ENCODE results near the gene DUSP14.
"Not testable (repeated sequence)": the region's sequence is repeated elsewhere in the genome, so short reads cannot be mapped to it uniquely, and the experiment has no call there.

The DUSP14 gene

DNA sequence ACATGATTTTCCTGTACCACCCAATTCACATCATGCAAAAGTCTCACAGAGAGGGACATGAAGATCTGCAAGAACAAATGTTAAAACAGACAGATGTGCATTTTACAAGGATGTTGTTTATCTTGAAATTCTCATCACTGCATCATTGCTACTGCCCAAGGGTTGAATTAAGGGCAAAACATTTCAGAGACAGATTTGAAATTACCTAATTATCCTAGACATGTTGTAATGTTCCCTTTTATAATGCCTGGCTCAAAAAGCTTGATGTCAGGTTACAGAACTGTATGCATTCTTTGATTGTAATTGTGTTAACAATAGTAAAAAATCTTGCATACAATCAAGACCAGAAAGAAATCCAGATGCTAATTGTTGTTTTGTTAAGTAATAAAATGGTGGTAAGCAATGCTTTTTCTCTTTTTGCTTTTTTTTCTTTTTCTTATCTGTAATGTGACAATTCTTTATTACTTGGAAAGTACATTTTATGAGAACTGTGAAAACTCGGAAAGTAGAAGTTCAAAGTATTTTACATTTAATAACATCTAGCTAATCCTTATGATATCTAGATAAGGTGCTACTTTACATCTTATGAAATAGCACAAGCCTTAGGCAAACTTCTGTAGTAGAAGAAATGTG lies 3.6 kb upstream of the DUSP14 start:
- no peak for DNase-seq

DNA sequence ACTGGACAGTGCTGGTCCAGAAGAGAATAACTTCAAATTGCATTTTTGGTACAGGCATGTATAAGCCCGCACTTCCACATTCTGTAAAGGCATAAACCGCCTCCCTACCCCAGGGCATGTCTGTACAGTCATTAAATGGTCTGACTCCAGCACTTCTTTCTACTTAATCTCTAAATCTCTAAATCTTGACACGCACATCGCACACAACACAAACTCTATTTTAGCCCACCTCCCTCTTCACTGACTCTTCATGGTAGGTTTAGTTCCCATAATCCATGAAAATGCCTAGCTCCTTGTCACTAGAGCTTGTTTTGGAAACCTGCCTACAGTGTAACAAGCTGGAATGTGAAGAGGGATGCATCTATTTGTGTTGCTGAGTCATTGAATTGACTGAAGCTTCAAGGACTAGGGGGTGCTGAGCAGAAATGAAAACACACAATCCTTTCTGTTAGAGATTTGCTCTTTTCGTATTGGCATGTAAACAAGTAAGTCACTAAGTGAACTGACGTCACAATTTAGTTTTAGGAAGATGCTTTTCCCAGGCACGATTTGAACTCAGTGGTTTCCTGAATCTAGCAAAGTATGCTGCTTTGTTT lies 1.6 kb upstream of the DUSP14 start:
- DNase-seq: peak; percentile 38

DNA sequence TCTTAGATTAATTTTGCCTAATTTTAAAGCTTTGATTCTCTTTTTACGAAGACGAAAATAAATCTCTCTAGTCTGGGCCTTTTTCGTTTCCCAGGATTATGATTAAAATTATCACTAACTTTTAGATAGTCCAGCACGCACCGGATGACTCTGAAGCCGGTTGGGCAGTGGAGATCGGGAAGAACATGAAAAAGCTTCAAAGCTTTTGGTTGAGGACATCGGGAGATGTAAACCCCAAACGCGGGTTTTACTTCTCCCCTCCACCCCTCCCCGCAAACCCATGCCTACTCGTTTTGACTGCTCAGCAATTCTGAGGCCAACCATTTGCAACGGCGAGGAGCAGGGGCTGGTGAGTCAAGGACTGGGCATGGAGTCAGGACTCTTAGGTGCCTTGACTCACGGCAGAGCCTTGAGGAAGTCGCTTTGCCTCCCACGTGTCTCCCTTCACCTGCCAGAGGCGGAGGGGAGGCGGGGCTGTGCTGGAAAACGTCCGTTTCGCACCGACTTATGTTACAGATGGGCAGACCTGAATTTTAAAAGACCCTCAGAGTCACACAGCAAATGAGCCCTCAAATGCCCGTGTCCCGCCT lies 989 bp upstream of the DUSP14 start:
- no peak for DNase-seq

DNA sequence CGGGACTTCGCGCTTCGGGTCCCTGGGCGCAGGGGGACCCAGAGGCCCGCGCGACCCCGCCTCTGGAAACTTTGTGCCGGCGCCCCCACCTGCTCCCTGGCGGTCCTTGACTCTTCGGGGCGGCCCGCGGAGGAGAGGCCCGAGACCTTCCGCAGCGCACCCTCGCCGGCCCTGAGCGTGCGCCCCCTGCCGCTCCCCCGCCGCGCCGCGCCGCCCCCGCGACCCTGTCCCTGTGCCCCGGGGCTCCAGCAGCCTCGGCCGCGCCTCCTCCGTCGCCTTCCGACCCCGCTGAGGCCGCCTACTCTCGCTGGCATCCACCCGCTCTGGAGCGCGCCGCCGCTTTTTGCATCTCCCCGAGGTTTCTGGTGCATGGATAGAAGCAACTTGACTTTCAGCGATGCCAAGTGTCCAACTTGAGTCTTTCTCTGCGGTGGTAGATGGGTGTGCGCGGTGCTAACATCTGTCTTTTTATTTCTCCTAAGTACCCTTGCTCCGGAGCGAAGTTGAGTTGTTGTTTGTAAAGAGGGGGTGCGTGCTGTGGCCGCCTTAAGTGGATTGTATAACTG lies 414 bp downstream of the DUSP14 start:
- peak; percentile 27 for DNase-seq

DNA sequence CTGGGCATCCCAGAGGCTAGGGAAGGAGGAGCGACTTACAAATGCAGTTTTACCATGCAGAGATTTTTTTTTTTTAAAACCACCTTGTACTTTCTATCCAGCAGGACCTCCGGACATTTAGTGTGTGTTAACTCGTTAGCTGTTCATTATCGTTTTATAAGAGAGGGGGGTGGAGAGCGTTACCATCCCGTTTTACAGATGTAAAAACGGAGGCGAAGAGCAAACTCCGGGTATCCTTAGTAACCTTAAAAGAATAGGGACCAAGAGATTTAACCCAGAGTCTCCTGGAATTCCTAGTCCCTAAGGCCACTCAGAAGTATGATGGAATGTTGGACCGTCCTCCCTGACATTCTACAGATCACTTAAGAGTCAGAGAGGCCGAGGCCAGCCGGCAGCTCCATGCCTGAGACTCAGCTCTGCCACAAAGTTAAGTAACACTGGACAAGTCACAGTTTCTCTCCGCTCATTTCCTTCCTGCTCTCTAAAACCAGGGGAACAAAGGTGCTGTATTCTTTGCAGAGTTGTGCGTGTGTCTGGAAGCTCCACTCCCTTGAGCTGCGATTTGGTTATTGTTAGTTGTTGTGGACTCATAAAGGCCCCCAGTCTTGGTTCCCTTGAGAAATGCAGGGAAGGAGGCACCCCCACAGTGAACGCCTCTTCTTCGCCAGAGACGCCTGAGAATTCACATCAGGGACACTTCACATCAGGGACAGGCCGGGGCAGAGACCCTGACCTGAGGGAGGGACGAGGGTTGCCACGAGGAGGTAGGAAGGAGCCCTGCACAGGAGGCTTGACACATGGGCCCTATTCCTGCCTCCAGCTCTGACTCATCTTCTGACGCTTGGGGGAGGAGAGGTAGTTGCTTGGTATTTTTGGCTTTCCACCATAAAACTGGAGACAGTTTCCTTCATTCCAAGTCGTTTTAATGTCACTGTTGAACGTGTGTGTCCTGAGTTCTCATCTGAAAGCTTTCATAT lies 1.2 kb downstream of the DUSP14 start:
- DNase-seq: peak; percentile 57

DNA sequence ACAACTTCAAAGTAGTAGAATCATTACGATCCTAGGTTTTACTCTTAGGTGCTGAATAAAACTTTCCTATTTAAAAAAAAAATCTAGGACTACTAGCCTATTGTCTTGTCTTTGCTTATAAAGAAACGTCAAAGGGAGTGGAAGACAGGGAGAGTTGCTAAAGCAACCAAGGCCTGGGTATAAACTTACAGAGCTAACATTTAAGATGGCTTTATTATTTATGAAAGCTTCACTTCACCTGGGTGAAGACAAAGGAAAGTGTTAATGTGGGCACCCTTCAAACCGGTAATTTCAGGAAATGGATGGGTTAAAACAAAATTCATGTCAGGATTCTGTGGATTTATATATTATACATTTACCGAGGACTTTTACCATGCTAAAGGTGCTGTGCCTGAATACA lies 2.5 kb downstream of the DUSP14 start:
- DNase-seq: no peak

DNA sequence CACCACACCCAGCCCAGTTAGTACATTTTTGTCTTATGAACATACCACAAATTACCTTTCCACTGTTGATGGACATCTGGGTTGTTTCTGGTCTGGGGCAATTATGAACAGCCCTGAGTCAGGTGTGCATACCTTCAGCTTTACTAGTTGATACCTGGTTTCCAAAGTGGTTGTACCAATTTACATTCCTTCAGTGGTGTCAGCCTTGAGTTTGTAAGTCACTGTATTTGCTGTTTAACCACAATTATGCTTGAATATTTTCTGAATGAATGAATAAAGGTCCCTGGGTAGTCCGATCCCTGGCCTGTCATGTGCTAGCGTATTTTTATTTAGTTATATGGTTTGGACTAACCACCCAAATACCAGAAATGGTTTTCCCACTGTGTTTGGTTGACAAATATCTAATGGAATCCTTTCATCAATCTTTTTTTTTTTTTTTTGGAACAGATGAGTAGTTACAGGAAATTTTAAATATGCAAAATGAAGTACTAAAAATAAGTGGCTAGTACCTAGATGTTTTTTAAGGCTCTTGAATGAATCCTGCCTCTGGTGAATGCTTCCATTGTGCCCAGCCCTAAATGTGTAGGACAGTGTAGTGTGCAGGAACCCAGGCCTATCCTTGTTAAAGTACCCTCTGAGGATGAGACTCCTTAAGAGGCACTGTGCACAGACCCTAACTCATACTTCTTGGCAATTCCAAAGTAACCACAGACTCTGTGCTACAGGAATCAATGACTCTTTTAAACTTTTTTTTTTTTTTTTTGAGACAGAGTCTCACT lies 3.7 kb downstream of the DUSP14 start:
- DNase-seq: no peak

DNA sequence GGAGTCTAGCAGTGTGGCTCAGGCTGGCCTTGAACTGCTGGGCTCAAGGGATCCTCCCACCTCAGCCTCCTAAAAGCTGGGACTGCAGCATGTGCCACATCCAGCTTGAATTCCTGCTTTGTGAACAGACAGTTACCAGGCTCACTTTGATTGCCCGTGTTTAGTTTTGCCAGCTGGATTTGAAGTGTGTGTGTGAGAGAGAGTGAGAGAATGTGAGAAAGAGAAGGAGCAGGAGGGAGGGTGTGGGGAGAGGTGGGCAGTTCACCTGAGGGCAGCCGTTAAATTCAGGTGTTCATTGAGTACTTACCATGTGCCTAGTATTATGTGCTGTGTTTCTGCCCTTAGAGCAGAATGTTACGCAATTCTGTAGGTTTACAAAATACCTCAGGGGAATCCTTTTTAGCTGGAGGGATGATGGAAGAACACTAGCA lies 4.7 kb downstream of the DUSP14 start:
- DNase-seq: no peak

DNA sequence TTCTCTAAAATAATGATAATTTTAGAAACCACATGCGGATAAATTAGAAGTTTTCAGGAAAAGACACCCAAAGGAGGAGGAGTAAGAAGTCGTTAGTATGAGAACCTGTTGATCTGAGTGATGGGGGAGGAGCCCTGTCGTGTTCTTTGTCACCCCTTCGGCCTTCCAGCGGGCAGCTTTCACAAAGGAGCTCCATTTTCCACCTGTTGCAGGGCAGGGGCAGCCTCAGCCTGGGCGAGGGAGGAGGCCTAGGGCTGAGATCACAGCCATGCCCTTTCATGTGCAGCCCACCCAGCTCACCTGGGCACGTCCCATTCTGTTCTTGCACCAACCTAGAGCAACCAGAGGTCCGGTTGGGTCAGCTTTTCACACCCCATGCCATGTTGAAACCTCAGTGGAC lies 5.3 kb downstream of the DUSP14 start:
- no peak for DNase-seq

DNA sequence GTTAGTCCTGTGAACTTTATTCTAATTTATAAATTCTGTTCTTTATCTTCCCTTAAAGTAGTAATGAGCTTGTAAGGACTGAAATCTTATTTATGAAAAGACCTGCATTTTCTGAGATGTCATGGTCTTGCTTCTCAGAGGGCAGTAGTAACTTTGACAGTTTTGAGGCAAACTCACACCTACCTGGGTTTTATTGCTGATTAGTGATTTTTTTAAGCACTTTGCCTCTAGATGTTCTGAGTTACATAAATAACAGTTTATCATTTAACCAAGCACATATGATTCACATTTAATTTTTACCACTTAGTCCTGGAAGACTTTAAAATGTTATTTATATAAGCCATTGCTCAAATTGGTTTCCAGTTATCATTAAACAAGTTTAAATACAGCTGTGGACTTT lies 10.7 kb downstream of the DUSP14 start:
- DNase-seq: no peak

DNA sequence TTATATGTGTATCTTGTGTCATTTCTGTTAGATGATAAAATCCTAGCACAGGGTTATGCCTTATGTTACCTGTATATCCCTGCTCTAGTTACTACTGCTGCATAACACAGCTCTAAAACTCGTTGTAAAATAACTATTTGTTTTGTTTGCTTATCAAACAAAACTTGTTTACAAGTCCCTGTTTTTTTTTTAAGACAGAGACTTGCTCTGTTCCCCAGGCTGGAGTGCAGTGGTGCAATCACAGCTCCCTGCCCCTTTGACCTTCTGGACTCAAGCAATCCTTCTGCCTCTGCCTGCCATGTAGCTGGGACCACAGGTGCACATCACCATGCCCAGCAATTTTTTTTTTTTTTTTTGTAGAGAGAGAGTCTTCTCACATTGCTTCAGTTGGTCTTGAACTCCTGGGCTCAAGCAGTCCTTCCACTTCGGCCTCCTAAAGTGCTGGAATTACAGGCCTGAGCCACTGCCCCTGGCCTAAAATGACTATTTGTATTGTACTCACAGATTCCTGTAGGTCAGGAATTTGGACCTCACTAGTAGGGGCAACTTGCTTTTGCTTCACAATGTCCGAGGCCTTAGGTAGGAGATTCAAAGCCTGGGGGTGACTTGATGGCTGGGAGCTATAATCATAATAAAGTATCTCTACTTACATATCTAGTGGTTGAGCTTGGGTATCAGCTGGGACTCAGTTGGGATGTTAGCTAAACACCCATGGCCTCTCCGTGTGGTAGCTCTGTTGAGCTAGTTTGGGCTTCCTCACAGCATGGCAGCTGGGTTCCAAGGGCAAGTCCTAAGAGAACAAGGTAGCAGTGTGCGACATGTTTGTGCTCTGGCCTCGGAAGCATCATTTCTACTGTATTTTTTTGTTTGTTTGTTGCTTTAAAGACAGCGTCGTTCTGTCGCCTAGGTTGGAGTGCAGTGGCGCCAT lies 12.6 kb downstream of the DUSP14 start:
- DNase-seq: no peak

DNA sequence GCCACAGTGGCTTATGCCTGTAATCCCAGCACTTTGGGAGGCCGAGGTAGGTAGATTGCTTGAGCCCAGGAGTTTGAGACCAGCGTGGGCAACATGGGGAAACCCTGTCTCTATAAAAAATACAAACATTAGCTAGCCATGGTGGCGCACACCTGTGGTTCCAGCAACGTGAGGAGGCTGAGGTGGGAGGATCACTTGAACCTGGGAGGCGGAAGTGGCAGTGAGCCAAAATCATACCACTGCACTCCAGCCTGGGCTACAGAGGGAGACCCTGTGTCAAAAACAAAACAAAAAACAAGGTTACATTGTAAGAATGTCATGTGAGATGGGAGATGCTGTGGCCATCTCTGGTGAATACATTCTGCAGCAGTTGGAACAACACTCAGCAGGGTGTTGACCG lies 13.5 kb downstream of the DUSP14 start:
- no peak for DNase-seq

DNA sequence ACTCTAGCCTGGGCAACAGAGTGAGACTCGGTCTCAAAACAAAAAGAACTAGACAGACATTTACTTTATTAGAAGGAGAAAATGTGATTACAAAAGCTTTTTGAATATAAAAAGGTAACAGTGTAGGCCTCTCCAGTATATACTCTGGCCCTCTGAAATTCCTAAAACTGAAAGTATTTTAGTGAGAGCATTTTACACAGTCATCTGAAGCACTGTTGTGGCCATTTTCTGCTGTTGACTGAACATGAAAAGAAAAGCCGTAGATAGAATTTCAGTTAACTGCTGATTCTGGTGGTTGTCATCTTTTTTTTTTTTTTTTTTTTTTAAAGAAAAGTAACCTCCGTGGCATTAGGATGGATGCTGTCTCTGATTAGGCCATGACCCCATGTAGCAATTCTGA lies 15.6 kb downstream of the DUSP14 start:
- DNase-seq: no peak

DNA sequence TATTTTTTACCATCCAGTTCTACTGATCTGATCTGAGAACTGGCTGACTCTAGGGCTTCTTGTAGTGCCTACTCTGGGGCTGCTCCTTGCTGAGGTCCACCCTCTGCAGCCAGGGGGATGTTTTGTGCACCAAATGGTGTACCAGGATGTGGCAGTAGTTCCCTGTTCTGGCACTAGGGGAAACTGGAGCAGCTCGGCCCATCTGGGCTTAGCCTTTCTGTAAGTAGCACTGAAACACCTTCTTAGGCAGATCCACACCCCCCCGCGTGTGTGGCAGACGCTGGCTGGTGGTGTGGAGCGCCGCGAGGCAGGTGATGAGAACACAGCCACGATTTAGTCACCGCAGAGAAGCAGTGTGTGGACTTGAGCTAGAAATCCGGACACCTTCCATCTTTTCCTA lies 17.0 kb downstream of the DUSP14 start:
- no peak for DNase-seq

DNA sequence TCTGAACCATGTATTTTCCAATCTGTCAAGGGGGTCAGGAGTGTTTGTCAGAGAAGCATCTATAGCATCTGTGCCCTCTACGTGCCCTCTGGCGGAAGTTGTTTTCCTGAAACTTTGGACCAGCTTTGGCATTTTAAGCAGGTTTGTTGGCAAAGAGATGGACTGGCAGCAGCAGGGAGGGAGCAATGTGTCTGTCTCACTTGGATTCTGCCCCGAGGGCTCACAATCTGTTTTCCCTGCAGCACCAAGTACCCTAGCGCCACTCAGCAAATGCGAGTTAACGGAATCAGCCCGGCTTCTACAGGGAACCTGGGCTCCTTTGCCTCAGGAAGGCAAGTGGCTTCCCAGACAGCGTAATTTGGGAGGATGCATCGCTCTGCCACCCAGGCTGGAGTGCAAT lies 17.4 kb downstream of the DUSP14 start:
- no peak for DNase-seq

DNA sequence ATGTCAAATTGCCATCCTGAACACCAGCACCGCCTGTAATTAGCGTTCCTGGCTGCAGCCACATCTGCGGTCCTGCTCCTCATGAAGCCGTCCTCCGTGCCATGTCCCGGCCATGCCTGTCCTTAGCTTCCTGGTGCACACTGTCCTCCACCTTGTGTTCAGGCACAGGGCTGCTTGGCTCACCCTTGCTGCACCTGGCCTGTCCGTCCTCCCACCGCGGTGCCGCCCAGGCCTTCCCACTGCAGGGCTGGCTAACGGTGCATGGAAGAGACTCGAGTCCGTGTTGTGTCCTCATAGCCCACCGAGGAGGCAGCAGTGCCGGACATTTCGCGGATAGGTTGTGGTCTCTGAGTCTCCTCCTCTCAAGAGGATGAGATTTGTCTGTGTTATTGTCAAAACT lies 20.4 kb downstream of the DUSP14 start:
- no peak for DNase-seq

DNA sequence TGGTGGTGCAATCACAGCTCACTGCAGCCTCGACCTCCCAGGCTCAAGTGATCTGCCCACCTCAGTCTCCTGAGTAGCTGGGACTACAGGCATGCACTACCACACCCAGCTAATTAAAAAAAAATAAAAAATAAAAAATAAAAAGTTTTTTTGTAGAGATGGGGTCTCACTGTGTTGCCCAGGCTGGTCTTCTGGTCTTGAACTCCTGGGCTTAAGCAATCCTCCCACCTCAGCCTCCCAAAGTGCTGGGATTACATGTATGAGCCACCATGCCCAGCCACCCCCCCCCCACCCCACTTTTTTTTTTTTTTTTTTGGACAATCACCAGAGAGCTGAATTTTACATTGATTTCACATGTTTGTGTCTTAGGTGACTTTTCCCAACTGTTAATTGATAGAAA lies 22.0 kb downstream of the DUSP14 start:
- not testable (repeated sequence) for DNase-seq

DNA sequence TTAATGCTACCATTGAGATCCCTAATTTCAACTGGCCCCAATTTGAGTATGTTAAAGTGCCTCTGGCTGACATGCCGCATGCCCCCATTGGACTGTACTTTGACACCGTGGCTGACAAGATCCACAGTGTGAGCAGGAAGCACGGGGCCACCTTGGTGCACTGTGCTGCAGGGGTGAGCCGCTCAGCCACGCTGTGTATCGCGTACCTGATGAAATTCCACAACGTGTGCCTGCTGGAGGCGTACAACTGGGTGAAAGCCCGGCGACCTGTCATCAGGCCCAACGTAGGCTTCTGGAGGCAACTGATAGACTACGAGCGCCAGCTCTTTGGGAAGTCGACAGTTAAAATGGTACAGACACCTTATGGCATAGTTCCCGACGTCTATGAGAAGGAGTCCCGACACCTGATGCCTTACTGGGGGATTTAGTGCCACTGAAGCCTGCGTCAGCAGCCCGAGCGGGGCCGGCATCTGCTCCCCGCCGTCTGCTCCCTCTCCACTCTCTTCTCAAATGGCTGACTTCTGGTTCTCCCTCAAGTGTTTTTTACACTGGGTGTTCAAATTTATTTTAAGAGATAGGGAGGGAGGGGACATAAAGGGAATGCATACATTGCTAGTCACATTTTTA lies 22.9 kb downstream of the DUSP14 start:
- no peak for DNase-seq

DNA sequence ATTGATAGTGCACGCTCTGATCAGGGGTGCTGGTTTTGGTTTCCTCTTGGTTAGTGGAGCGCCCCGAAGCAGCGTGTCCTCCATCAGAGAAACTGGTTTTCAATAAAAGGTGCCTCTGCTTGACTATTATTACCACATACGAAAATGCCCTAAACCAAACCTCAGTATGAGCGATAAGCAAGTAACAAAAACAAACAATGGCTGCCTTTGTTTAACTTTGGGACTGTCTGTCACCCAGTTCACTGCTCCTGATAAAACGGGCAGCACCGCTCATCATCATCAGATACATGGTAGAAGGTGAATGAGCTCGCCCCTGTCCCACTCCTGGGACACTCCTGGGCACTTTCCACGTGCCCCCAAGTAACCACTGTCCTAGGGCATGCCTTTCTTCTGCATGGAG lies 24.0 kb downstream of the DUSP14 start:
- DNase-seq: no peak

DNA sequence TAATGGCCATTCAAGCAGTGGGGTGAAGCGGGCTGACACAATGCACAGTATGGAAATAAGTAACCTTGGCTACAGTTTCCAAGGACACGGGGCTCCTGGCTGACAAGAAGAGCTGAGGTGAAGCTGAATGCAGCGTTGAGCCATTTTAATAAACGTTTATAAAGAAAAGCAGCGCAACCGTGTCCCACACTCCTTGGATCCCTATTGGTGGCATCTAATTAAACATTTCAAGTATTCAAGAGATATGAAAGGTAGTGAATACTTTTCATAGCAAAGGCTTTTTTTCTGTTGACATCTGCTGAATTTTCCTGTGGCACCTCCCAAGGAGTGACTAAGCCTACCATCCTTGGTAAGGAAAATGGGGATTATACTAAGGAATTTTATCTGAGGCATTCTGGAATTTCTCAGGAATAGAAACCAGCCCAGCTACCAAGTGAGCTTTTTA lies 26.5 kb downstream of the DUSP14 start:
- DNase-seq: no peak

DNA sequence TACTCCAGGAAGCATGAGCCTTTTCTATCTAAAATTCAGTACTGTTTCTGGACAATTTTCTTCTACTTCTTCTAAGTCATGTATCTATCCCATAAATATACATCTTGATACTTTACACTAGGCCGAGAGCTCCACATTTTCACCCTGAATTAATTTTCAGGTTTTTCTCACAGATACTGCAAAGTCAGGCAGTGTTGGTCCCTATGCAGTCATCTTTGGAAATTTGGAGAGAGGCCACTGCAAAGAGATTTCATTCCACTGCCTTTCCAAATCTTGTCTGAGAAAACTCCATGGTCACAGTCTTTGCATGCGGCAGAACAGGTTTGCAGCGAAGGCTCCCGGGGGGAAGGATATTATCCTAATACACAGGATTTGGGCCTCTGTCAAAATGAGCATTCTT lies 28.2 kb downstream of the DUSP14 start:
- no peak for DNase-seq

All from GF-D8 (cell line).